SU-DHL-6 (cell line): ENCODE data around the gene TMEM168.

ENCODE experiments used
- EZH2phosphoT487 ChIP-seq: fragments of 200-600 bp; sonication (generic), shearing (Covaris generic); conservative IDR thresholded peaks from 2 replicates; pipeline ENCODE4 v1.6.1; 2018; ENCODE audit warnings: mild to moderate bottlenecking, antibody characterized with exemption, low read length, moderate library complexity, mixed read lengths
- TF ChIP-seq, protein P1 (sequence below): fragments of 200-600 bp; sonication (generic); IDR thresholded peaks from one replicate; pipeline ENCODE4 v1.5.1; 2017; ENCODE audit warnings: antibody characterized with exemption, mild to moderate bottlenecking, low read length, moderate library complexity; ENCODE audit not compliant: insufficient read depth, poor library complexity, severe bottlenecking

DNA sequence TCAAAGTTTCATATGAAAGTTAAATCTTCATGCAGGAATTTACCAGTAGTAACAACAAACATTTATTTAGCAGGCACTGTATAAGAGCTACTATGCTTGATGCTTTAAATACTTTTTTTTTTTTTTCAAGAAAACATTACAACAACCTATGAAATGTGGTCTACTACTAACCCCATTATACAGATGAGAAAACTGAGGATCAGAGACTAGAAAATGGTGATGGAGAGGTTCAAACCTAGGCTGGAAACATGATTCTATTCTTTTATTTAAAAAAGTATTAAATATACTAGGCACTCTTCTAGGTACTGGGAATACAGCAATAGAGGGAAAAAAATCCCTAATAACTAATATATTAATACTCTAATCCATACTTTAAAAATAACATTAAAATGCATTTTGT is 40.6 kb upstream of the TMEM168 start:
- TF ChIP-seq, protein P1, sequence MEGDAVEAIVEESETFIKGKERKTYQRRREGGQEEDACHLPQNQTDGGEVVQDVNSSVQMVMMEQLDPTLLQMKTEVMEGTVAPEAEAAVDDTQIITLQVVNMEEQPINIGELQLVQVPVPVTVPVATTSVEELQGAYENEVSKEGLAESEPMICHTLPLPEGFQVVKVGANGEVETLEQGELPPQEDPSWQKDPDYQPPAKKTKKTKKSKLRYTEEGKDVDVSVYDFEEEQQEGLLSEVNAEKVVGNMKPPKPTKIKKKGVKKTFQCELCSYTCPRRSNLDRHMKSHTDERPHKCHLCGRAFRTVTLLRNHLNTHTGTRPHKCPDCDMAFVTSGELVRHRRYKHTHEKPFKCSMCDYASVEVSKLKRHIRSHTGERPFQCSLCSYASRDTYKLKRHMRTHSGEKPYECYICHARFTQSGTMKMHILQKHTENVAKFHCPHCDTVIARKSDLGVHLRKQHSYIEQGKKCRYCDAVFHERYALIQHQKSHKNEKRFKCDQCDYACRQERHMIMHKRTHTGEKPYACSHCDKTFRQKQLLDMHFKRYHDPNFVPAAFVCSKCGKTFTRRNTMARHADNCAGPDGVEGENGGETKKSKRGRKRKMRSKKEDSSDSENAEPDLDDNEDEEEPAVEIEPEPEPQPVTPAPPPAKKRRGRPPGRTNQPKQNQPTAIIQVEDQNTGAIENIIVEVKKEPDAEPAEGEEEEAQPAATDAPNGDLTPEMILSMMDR = no peak
- TF ChIP-seq EZH2phosphoT487 = no peak
